ENCODE results near the gene NAV3. TPM values are rescaled to one million over a fixed set of nuclear protein-coding genes. Genes with fewer than 3 reads are reported as not detected.

Gene NAV3
- total RNA-seq, 1 experiment from 2014 or later, result 3.0 TPM

DNA sequence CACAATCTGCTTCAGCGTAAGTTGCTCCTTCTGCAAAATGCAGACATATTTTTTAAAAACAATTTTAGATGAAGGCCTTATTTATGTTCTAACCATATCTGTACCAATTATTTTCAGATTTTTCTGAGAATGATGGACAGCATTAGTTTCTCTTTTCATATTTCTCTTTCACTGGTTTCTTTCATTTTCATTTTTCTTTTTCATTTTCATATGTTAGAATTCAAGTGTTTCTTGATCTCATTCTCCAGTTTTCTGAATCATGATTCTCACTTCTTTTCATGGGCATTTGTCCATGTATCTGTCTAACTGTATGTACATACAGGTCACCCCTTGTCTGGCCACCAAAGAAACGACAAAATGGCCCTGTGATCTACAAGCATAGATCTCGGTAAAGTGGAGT is 346.6 kb downstream of the NAV3 start:
- no peak overlapping the region for H3K56ac ChIP-seq (ENCODE audit: insufficient read length, low read depth, low read length)
- no peak overlapping the region for H3K9ac ChIP-seq (ENCODE audit: extremely low read depth, insufficient read length, low read length)
- H2BK20ac ChIP-seq (ENCODE audit: low read depth, low read length, poor library complexity, severe bottlenecking), result no peak overlapping the region
- Mint-ChIP-seq H3K27ac (no peak overlapping the region), H3K36me3 (ENCODE audit: insufficient read depth in 1 of 3, low read depth in 3 of 3) (no peaks in the 10 kb centered on the region), H3K27me3 (ENCODE audit: low read depth) (no peaks in the 10 kb centered on the region), H3K4me1 (0 out of 4 replicates have a peak, but pooled peaks cover 0 to 2% of the 10 kb centered on the region in 2 experiments), H3K9me3 (no peaks in the 10 kb centered on the region), H3K4me3 (no peak overlapping the region)
- H3K4ac ChIP-seq (ENCODE audit: low read depth, low read length), result no peak overlapping the region
- no peaks in the 10 kb centered on the region for H3K27me3 ChIP-seq (ENCODE audit: insufficient read depth, low read length)
- no peak overlapping the region for H2BK5ac ChIP-seq (ENCODE audit: insufficient read length, low read length)
- no peak overlapping the region for H3K27ac ChIP-seq (ENCODE audit: insufficient read length, low read depth, low read length)
- H4K91ac ChIP-seq (ENCODE audit: insufficient read length, low read depth, low read length), result no peak overlapping the region
- no peak overlapping the region for H2AFZ ChIP-seq (ENCODE audit: low read length)
- no peak overlapping the region for H3K14ac ChIP-seq (ENCODE audit: insufficient read depth, low read length)
- H3K23ac ChIP-seq (ENCODE audit: insufficient read length, low read depth, low read length), result no peak overlapping the region
- no peak overlapping the region for H2AK5ac ChIP-seq (ENCODE audit: insufficient read length, low read length)
- no CpG with 5 or more reads among the region's 3 CpGs for WGBS (ENCODE audit: extremely low coverage, insufficient read length, low lambda C conversion rate)
- no peak overlapping the region for H3T11ph ChIP-seq (ENCODE audit: low read length)
- H4K5ac ChIP-seq (ENCODE audit: insufficient read length, low read depth, low read length), result no peak overlapping the region
- no peak overlapping the region for H3K18ac ChIP-seq (ENCODE audit: insufficient read length, low read depth, low read length)
- H2BK15ac ChIP-seq (ENCODE audit: low read depth, low read length), result no peak overlapping the region
- no peak overlapping the region for H3K4me2 ChIP-seq (ENCODE audit: insufficient read depth, insufficient read length, low read length)
- H4K8ac ChIP-seq (replicated peaks; ENCODE audit: insufficient read length, low read depth, low read length), result no peak overlapping the region
- no peaks in the 10 kb centered on the region for H3K79me2 ChIP-seq (ENCODE audit: insufficient read depth, low read length)
- H3K9me3 ChIP-seq (ENCODE audit: control insufficient read depth, low read depth, low read length), result no peaks in the 10 kb centered on the region
- TF ChIP-seq, protein P1, sequence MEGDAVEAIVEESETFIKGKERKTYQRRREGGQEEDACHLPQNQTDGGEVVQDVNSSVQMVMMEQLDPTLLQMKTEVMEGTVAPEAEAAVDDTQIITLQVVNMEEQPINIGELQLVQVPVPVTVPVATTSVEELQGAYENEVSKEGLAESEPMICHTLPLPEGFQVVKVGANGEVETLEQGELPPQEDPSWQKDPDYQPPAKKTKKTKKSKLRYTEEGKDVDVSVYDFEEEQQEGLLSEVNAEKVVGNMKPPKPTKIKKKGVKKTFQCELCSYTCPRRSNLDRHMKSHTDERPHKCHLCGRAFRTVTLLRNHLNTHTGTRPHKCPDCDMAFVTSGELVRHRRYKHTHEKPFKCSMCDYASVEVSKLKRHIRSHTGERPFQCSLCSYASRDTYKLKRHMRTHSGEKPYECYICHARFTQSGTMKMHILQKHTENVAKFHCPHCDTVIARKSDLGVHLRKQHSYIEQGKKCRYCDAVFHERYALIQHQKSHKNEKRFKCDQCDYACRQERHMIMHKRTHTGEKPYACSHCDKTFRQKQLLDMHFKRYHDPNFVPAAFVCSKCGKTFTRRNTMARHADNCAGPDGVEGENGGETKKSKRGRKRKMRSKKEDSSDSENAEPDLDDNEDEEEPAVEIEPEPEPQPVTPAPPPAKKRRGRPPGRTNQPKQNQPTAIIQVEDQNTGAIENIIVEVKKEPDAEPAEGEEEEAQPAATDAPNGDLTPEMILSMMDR (conservative IDR thresholded peaks at IDR 0.05), result no peak
- no peak for DNase-seq
- H2BK120ac ChIP-seq (ENCODE audit: low read depth, low read length, poor library complexity, severe bottlenecking), result no peak overlapping the region
- H2BK12ac ChIP-seq (ENCODE audit: insufficient read length, low read depth, low read length), result no peak overlapping the region
- no peaks in the 10 kb centered on the region for H3K4me1 ChIP-seq (ENCODE audit: insufficient read depth, low read length)
- H3K23me2 ChIP-seq (ENCODE audit: insufficient read length, low read depth, low read length, poor library complexity, severe bottlenecking), result no peaks in the 10 kb centered on the region
- H4K20me1 ChIP-seq (ENCODE audit: control insufficient read depth, insufficient read depth, insufficient read length), result no peaks in the 10 kb centered on the region
- no peaks in the 10 kb centered on the region for H3K79me1 ChIP-seq (ENCODE audit: insufficient read depth, low read depth, low read length, poor library complexity, severe bottlenecking)
